ENCODE results near the gene CRBN. TPM values are rescaled to one million over a fixed set of nuclear protein-coding genes. Genes with fewer than 3 reads are reported as not detected.

The CRBN gene
- total and polyA plus RNA-seq, 9 of the 15 experiments (the other 6 are each of a cell fraction or from before 2014, with no cell fraction given): 40.8 to 331 (median 57.4) TPM

DNA sequence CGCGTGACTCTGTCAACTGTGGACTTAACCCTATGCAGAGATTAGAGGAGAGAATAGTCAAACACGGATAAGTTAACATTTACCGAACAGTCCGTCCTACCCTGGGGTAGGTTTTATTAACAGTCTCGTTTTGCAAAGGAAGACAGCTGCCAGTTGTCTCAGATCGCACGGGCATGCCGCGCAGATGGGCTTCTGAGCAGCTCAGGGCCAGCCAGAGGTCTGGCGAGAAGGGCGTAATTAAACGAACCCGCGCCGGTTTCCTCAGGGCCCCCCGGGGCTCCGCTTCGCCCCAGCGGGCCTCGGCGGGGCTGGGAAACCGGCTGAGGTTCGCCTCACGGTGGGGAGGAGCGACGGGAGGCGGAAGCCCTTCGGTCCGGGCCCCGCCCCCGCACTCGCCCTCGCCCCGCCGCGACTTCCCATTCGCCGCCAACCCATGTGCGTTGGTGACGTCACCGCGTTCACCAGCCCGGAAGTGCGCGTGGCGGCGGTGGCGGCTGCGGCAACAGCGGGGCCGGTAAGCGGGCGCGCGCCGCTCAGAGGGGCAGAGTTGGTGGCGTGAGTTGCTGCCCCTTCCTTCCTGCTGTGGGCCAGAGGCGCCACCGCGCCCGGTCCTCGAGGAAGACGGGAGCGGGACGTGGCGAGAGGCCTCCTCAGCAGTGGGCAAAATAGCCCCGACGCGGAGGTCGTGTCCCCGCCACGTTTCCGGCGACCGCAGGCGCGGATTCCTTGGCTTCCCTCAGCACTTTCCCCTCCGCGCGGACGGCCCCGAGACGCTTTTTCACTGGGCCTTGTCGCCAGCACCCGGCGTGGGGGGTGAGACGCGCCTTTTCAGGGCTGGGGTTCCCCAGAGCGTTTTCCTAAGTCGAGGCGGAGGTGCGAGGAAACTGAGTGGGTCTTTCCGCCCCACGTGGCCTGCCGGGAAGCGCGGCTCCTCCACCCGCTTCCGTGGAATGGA lies 52.7 kb downstream of the CRBN start, which contains the start of gene TRNT1 (continued):
- peak; percentile 71 for TF ChIP-seq ZNF740 (CRISPR knock-in tag; IDR thresholded peaks at IDR 0.05)
- no peak for TF ChIP-seq ZNF740 (tag; IDR thresholded peaks at IDR 0.05)
- TF ChIP-seq GATA2 (CRISPR knock-in tag; IDR thresholded peaks at IDR 0.05): no peak
- TF ChIP-seq, protein P1, sequence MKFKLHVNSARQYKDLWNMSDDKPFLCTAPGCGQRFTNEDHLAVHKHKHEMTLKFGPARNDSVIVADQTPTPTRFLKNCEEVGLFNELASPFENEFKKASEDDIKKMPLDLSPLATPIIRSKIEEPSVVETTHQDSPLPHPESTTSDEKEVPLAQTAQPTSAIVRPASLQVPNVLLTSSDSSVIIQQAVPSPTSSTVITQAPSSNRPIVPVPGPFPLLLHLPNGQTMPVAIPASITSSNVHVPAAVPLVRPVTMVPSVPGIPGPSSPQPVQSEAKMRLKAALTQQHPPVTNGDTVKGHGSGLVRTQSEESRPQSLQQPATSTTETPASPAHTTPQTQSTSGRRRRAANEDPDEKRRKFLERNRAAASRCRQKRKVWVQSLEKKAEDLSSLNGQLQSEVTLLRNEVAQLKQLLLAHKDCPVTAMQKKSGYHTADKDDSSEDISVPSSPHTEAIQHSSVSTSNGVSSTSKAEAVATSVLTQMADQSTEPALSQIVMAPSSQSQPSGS (CRISPR knock-in tag; IDR thresholded peaks at IDR 0.05): peak; percentile 99
- no peak for TF ChIP-seq CC2D1A (IDR thresholded peaks at IDR 0.05)
- no peak for TF ChIP-seq NCOA6 (IDR thresholded peaks at IDR 0.05)
- no peak for TF ChIP-seq WHSC1 (IDR thresholded peaks at IDR 0.05; ENCODE audit: low read length)
- peak; percentile 96 for TF ChIP-seq GMEB1 (CRISPR knock-in tag; IDR thresholded peaks at IDR 0.05)
- peak; percentile 58; the same call in 1 of the 2 replicates for TF ChIP-seq ATF6 (CRISPR knock-in tag; IDR thresholded peaks at IDR 0.05)
- TF ChIP-seq CTBP1 (IDR thresholded peaks at IDR 0.05; ENCODE audit: borderline replicate concordance): peak; percentile 88
- peak; percentile 76 for TF ChIP-seq FOSL1 (tag; conservative IDR thresholded peaks at IDR 0.05)
- peak; percentile 72 for TF ChIP-seq HNRNPL (IDR thresholded peaks at IDR 0.05; ENCODE audit: low read depth, low read length)
- TF ChIP-seq ZBTB49 (CRISPR knock-in tag; IDR thresholded peaks at IDR 0.05; ENCODE audit: borderline replicate concordance): peak; percentile 20; the same call in 1 of the 2 replicates

All from K562 (cell line).